Stimulated activated naive CD8-positive, alpha-beta T cell treated with anti-CD3 and anti-CD28 coated beads, Interleukin-15, Interleukin-2, amounts not matched to agents 100 U/mL and 50 U/mL, for 24 hours (primary cell): ENCODE data around the gene ITPKC.

Experiments
- ATAC-seq: fragments of 150-1000 bp; cut with Tn5 transposase; one replicate; pipeline ENCODE4 v1.10.0; 2021
- DNase-seq: peaks from one replicate; pipeline ENCODE4 v3.0.0; 2021

The ITPKC gene

GRCh38 chr19:40690050-40690692 is 26.7 kb upstream of the ITPKC start, which contains the start of gene NUMBL:
TSS of gene NUMBL (minus strand) at chr19:40690651. CDS start at chr19:40690483, 168 bp downstream.
- no peak for ATAC-seq
- DNase-seq: no peak

GRCh38 chr19:40690693-40691420 is 26.1 kb upstream of the ITPKC start:
- ATAC-seq (peak; percentile 89), DNase-seq (peak; percentile 92)

DNA sequence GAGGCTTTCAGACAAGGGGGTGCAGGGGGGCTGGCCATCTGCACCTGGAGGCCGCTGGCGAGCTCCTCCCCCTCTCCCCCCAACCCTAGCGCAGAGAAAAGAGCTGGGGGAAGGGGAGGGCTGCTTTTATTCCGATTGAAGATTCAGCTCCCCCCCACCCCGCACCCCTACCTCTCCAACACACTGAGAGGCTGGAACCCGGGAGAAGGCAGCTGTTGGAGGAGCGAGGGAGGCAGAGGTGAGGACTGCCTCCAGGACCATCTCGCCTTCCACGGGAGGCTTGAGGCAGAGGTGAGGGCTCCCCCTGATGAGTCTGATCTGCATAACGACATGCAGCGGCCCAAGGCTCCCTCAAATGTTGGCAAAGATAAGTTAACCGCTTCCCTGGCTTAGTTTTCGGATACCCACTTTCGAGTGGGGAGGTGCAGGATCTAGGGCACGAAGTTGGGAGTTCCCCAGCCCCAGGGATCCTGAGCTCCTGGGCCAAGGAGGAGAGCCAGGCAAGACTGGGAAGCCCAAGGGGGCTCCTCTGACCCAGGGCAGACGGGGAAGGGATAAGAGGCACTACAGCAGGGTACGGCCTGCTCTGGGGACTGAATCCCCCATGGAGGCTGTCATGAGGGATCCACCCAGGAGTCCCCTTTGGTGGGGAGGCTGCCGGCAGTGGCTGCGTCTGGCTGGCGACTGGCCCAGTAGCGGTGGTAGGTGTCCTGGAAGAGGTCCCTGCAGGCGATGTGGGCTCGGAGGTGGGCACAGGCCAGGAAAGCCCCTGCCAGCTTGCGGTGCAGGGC is 25.3 kb upstream of the ITPKC start:
- ATAC-seq: no peak

GRCh38 chr19:40692212-40692551 is 24.7 kb upstream of the ITPKC start:
- ATAC-seq (no peak), DNase-seq (no peak)

More for the DNA sequence above, 25.3 kb upstream of the ITPKC start:
- DNase-seq: peak; percentile 34

- ATAC-seq (no peak), DNase-seq (no peak)
These were observed 23.6 kb upstream of the ITPKC start for GRCh38 chr19:40693150-40693788.

- DNase-seq (no peak), ATAC-seq (no peak)
These were observed 23.0 kb upstream of the ITPKC start for GRCh38 chr19:40693896-40694295.

- DNase-seq (no peak), ATAC-seq (no peak)
These were observed 21.0 kb upstream of the ITPKC start for GRCh38 chr19:40695881-40696280.

DNA sequence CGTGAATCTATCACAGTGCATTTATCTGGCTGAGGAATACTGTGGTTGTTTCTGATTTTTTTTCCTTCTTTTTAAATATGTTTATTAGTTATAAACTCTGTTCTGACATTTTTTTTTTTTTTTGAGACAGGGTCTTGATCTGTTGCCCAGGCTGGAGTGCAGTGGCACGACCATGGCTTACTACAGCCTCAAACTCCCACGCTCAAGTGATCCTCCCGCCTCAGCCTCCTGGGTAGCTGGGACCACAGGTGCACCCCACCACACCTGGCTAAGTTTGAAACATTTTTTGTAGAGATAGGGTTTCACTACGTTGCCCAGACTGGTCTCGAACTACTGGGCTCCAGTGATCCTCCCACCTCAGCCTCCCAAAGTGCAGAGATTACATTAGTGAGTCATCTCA is 19.9 kb upstream of the ITPKC start:
- no peak for DNase-seq
- no peak for ATAC-seq

GRCh38 chr19:40700083-40700482 is 16.8 kb upstream of the ITPKC start:
- DNase-seq (no peak), ATAC-seq (no peak)

DNA sequence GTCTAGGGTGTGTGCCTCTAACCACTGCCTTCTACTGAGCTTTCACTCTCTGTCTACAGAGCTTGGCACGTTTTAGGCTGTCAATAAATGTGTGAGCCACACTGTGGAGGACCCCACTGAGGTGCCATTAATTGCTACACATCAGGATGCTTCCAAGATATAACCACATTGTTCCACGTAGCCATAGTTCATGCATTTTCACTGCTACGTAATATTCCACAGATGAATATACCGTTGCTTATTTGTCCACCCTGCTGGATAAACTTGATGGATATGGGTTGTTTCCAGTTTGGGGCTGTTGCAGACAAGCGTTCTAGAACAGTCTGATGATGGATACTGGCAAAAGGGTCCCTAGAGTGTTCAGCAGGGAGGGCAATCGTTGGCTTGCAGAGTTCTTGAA is 15.2 kb upstream of the ITPKC start:
- ATAC-seq (no peak), DNase-seq (no peak)

DNA sequence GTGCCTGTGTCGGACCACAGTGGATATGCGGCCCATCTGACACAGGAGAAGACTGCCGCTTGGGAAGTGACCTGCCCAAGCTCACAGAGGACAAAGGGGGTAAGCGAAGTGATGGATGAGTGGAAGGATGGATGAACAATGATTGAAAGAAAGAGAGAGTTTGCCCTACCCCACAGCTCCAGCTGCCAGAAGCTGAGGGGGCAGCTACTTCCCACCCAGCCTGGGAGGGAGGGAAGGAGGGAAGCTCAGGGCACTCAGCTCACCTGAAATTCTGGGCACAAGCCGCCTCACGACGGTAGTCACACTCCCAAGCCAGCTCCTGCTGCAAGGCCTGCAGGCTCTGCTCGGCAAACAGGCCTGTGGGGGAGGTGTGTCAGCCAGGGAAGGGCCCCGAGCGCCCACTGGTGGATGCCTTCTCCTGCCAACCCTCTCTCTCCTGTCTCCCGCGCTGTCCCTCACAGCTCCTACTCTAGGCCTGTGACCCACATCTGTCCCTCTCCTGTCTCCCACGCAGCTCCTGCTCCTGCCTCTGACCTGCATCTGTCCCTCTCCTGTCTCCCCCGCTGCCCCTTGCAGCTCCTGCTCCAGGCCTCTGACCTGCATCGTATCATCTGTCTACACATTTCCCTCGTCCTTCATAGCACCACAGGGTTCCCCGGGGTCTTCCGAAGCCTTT is 14.4 kb upstream of the ITPKC start:
- no peak for ATAC-seq
- no peak for DNase-seq

DNA sequence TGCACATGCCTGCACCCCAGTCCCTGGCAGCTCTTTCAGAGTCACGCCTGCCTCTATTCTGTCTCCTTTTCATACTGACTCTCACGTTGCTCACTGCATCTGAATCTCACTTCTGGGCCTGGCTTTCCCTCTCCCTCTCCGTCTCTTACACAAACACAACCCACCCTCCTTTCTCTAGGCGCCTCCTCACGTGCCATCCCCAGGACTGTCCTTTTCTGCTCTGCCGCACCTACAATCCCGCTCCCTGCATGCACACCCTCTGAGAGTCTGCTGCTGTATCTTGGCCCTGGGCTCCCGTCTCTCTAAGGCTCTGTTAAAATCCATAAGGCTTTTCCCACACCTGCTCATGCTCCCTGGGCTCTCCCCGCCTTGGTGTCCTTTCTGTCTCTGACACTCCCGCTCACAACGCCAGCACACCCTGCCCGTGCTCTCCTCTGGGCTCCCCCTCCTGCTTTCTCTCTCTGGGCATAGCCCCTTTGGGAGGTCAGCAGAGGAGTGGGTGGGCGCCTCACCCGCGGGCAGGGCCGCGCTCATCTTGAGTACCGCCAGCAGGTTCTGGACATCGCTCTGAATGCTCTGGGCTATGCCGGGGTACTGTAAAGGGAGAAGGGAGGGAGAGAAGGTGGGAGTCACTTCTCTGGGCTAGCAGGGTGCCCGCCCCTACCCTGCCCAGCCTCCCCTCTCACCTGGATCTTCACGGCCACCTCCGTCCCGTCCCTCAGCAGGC is 13.7 kb upstream of the ITPKC start:
- DNase-seq (no peak), ATAC-seq (no peak)

GRCh38 chr19:40704491-40705361 is 12.2 kb upstream of the ITPKC start:
- no peak for DNase-seq
- ATAC-seq: no peak

DNA sequence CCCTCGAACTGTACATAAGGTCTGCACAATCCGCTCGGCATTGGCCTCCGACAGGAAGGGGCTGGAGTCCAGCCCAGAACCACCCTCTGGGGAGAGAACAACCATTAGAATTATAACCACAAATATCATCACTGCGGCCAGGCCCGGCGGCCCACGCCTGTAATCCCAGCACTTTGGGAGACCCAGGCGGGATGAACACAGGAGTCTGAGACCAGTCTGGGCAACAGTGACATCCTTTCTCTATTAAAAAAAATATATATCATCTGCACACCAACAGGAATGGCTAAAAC is 11.6 kb upstream of the ITPKC start:
- ATAC-seq (no peak), DNase-seq (no peak)

DNA sequence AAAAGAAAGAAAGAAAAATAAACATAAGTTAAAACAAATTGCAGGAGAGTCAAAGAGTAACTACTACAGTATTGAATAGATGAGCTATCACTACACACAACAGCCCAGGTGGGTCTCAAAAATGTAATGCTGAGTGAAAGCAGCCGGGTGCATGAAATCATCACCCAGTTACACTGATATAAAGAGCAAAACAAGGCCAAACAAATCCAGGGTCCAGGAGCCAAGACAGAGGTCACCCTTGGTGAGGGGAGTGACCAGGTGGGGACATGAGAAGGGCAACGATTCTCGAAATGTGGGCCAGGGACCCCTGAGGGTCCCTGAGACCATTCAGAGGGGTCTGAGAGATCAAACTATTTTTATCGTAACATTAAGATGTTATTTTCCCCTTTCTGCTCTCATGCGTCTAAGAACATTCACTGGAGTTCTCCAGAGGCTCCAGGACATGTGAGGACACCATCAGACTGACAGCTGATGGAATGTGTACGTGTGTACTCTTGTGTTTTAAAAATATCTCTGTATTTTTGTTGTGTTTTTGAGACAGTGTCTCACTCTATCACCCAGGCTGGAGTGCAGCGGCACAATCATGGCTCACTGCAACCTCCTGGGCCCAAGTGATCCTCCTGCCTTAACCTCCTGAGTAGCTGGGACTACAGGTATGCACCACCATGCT is 10.8 kb upstream of the ITPKC start:
- ATAC-seq: no peak
- DNase-seq: no peak

- DNase-seq (no peak), ATAC-seq (no peak)
These were observed 9.3 kb upstream of the ITPKC start for GRCh38 chr19:40707615-40708014.

- DNase-seq (no peak), ATAC-seq (no peak)
These were observed 7.1 kb upstream of the ITPKC start for GRCh38 chr19:40709817-40710216.

- DNase-seq (peak; percentile 28), ATAC-seq (no peak)
These were observed 3.0 kb upstream of the ITPKC start for GRCh38 chr19:40713939-40714338.

DNA sequence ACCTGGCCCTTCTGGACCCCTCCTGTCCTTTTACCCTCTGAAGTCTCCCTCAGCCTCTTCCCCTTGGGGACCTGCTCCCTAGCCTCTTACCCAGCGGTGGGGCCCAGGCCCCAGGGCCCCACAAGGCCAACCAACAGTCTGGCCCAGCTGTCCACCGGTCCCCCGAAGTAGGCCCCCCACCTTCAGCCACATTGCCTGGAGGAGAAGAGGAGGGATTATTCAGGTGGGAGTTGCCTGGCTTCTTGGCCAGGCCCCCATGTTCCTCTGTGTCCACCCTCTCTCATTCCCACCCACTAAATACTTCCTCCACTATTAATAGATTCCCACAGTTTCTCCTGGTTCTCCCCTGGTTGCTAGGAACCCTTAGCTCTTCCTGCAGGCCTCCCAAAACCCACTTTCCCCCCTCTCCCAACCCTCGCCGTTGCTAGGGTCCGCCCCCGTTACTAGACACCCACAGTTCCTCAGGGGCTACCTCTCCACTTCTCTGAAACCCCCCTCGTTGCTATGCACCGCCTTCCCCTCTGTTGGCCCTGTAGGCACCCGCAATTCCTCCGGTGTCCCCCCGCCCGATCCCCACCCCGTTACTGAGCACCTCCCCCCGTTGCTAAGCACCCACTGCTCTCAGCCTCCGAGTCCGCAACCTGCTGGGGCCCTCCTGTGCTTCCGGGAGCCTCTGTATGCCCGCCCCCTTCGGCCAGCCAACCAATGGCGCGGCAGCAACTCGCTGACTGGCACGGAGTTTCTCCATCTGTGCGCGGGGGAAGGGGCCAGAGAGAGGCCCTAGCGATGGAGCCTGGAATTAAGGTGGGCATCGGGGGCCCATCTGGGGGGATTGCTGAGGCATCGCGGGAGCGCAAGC is 2.2 kb upstream of the ITPKC start:
- peak; percentile 95 for DNase-seq
- peak; percentile 67 for ATAC-seq
